Measurements from ENCODE around the gene SLC10A3. TPM values are rescaled to one million over a fixed set of nuclear protein-coding genes. Genes with fewer than 3 reads are reported as not detected.

Gene SLC10A3
- total RNA-seq, 1 experiment from 2014 or later, result 13.2 TPM

- H3K27ac ChIP-seq, result no peak overlapping the region
- H3K36me3 ChIP-seq, result no peaks in the 10 kb centered on the region
- H3K4me3 ChIP-seq, result no peak overlapping the region
- H3K4me1 ChIP-seq, result peaks cover 15% of the 10 kb centered on the region
- no peak for DNase-seq
- no peaks in the 10 kb centered on the region for H3K9me3 ChIP-seq (replicated peaks)
- H3K27me3 ChIP-seq, result no peaks in the 10 kb centered on the region
Observed at GRCh38 chrX:154495472-154495922, 5.1 kb upstream of the SLC10A3 start.

GRCh38 chrX:154494715-154495114 is 4.3 kb upstream of the SLC10A3 start:
- no peaks in the 10 kb centered on the region for H3K36me3 ChIP-seq
- DNase-seq, result no peak
- H3K27ac ChIP-seq, result no peak overlapping the region
- no peaks in the 10 kb centered on the region for H3K27me3 ChIP-seq
- no peak overlapping the region for H3K4me3 ChIP-seq
- H3K9me3 ChIP-seq (replicated peaks), result no peaks in the 10 kb centered on the region
- H3K4me1 ChIP-seq, result peaks cover 14% of the 10 kb centered on the region

GRCh38 chrX:154490021-154490413 is 412 bp downstream of the SLC10A3 start:
- H3K4me1 ChIP-seq, result peaks cover 6% of the 10 kb centered on the region; the same call in 1 of the 2 replicates
- no peaks in the 10 kb centered on the region for H3K9me3 ChIP-seq (replicated peaks)
- H3K36me3 ChIP-seq, result no peaks in the 10 kb centered on the region
- H3K4me3 ChIP-seq, result peak overlapping the region; percentile 68
- peak; percentile 62 to 64 for DNase-seq
- H3K27me3 ChIP-seq, result no peaks in the 10 kb centered on the region
- peak overlapping the region; percentile 36; the same call in 1 of the 2 replicates for H3K27ac ChIP-seq

DNA sequence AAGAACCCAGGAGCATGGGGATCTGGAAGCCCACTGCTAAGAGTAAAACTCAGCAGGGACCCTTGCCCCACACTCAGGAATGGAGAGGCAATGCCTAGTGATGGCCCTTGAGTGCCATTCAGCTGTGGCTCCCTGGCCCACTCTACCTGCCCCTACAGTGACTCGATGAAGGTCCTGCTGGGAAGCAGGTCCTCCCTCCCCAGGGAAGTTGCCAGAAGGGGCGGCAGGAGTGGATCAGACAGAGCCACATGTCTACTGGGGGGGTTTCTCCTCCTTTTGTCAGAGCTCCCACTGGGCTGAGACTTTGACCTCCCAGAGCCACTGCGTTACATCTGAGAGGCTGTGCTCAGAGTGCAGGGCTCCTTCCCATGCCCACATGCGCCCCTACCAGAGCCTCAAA is 1.2 kb downstream of the SLC10A3 start:
- Histone ChIP-seq H3K4me1 (peaks cover 6% of the 10 kb centered on the region; the same call in 1 of the 2 replicates), H3K27ac (no peak overlapping the region), H3K4me3 (no peak overlapping the region), H3K27me3 (no peaks in the 10 kb centered on the region), H3K36me3 (no peaks in the 10 kb centered on the region), H3K9me3 (replicated peaks) (no peaks in the 10 kb centered on the region)
- DNase-seq, result no peak

DNA sequence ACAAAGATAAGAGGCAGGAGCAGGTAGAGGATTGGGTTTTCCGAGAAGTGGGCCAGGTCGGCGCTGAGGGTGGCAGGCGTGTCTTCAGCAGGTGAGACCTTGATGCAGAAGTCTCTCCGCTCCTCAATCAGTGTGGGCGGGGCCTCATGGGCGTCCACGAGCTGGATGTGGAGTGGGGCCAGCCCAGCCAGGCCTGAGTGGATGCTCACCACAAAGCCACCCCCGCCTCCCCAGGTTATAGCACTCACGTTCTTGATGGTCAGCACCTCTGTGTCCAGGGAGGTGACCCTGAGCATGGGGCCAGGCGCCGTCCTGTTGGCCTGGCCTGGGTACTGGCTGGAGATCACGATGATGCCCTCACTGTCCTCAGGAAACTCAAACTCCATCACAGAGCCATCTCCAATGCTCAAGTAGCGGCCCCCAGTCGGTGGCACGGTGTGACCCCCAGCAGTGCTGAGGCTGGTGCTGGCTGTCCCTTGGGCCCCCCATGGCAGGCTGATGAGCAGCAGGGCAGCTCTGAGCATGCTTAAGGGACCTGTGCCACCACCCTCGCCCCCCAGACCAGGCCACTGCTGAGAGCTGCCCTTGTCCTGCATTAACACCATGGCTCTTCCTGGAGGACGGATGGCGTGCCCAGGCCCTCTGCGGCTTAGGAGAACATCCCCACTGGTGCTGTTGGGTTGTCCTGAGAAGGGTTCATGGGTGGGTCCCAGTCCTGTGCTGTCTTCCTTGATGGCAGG is 1.9 kb downstream of the SLC10A3 start:
- no peaks in the 10 kb centered on the region for H3K36me3 ChIP-seq
- H3K27ac ChIP-seq, result no peak overlapping the region
- DNase-seq, result no peak
- no peaks in the 10 kb centered on the region for H3K27me3 ChIP-seq
- no peaks in the 10 kb centered on the region for H3K9me3 ChIP-seq (replicated peaks)
- H3K4me3 ChIP-seq, result no peak overlapping the region
- H3K4me1 ChIP-seq, result peaks cover 6% of the 10 kb centered on the region; the same call in 1 of the 2 replicates

GRCh38 chrX:154487518-154488290 is 2.7 kb downstream of the SLC10A3 start:
- H3K4me1 ChIP-seq, result no peaks in the 10 kb centered on the region
- no peak for DNase-seq
- H3K36me3 ChIP-seq, result no peaks in the 10 kb centered on the region
- H3K27me3 ChIP-seq, result no peaks in the 10 kb centered on the region
- H3K4me3 ChIP-seq, result no peak overlapping the region
- H3K9me3 ChIP-seq (replicated peaks), result no peaks in the 10 kb centered on the region
- no peak overlapping the region for H3K27ac ChIP-seq

GRCh38 chrX:154486396-154487207 is 3.8 kb downstream of the SLC10A3 start, which contains the start of gene UBL4A:
Gene UBL4A (minus strand): TSS chrX:154486615. CDS start chrX:154486584, 31 bp downstream.
- peak; percentile 61 to 65 for DNase-seq
- no peaks in the 10 kb centered on the region for H3K9me3 ChIP-seq (replicated peaks)
- no peaks in the 10 kb centered on the region for H3K36me3 ChIP-seq
- peak within 1 kb of the TSS; percentile 72 for H3K4me3 ChIP-seq
- peak within 1 kb of the TSS; percentile 47; the same call in 1 of the 2 replicates for H3K27ac ChIP-seq
- no peaks in the 10 kb centered on the region for H3K27me3 ChIP-seq
- H3K4me1 ChIP-seq, result no peaks in the 10 kb centered on the region

DNA sequence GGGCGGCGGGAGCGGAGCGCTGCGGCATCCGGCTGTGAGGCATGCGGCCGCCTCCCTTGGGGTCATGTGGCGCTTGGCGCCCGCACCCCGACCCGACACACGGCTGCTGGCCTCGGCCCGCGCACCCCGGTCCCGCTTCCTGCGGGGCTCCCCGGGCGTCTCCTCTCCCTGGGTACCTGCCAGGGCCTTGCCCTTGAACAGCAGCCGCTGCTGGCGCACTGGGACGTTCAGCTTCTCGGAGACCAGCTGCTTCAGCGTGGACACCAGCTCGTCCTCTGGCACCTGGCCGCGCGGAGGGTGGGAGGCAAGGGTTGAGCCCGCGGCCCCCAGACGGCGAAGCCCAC is 4.4 kb downstream of the SLC10A3 start:
- no peaks in the 10 kb centered on the region for H3K36me3 ChIP-seq
- no peaks in the 10 kb centered on the region for H3K9me3 ChIP-seq (replicated peaks)
- peak; percentile 24 to 26 for DNase-seq
- peak overlapping the region; percentile 72 for H3K4me3 ChIP-seq
- H3K27me3 ChIP-seq, result no peaks in the 10 kb centered on the region
- H3K27ac ChIP-seq, result no peak overlapping the region; the same call in 1 of the 2 replicates
- no peaks in the 10 kb centered on the region for H3K4me1 ChIP-seq

GRCh38 chrX:154485150-154486051 is 5.0 kb downstream of the SLC10A3 start:
- Histone ChIP-seq H3K27me3 (no peaks in the 10 kb centered on the region), H3K36me3 (no peaks in the 10 kb centered on the region), H3K27ac (no peak overlapping the region), H3K4me1 (no peaks in the 10 kb centered on the region), H3K9me3 (replicated peaks) (no peaks in the 10 kb centered on the region), H3K4me3 (peak overlapping the region; percentile 72)
- no peak for DNase-seq

DNA sequence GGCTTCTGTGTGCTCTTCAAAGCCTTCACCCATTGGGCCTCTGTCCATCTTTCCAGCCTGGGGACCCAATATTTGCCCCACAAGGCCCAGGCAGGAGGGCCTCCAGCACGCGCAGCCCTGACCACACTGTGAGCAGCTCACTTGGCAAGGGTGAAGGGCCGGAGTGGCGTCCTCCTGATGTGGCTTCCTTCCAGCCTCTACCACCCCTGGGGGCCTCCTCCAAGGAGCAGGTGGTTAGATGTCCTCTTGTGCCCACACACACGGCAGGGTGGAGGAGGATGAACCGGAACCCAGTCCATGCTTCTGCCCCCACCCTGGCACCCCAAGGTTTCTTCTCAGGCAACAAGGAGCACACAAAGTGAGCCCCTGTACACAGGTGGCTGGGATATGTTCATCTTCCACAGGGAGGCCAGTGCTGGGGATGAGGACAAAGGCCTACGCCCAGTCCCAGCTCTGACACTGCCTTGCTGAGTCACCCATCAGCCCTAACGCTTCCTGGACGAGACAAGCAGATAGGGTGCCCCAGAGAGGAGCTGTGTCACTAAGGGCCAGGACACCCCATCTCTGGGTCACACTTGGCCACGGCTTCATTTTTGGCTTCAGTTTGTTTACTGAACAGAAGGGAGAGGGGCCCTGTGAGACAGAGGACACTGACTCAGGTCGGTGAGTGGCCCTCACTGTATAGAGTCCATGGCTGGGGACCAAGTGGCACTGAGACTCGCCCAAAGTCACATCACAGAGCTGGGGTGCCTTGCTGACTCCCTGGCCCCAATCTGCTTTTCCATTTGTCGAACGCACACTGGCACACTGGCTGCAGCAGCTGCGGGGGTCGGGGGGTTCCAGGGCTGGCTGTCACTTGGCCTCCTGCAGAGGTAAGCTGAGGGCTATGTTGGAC is 5.9 kb downstream of the SLC10A3 start:
- Histone ChIP-seq H3K4me1 (no peaks in the 10 kb centered on the region), H3K36me3 (no peaks in the 10 kb centered on the region), H3K27ac (no peak overlapping the region), H3K27me3 (no peaks in the 10 kb centered on the region), H3K9me3 (replicated peaks) (no peaks in the 10 kb centered on the region), H3K4me3 (no peak overlapping the region)
- no peak for DNase-seq

DNA sequence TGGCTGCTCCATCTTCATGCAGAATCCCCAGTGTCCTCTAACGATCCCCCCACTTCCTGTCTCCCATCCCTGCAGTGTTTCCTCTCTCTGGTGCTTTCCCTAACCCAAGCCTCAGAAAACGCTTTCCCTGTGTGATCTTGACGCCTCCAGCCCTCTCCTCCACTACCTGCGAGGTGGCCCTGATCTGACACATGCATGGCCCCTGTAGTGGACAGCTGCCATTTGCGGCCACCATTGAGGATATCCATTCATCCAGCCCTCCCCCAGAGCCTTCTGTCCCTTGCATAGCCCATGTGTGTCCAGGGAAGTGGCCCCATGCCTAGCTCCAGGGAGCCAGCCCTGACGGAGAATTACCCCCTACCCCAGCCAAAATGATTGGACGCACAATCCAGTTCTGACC is 7.1 kb downstream of the SLC10A3 start:
- no peaks in the 10 kb centered on the region for H3K9me3 ChIP-seq (replicated peaks)
- no peaks in the 10 kb centered on the region for H3K36me3 ChIP-seq
- no peak overlapping the region for H3K27ac ChIP-seq
- H3K4me3 ChIP-seq, result no peak overlapping the region
- no peaks in the 10 kb centered on the region for H3K27me3 ChIP-seq
- no peaks in the 10 kb centered on the region for H3K4me1 ChIP-seq
- DNase-seq, result no peak

DNA sequence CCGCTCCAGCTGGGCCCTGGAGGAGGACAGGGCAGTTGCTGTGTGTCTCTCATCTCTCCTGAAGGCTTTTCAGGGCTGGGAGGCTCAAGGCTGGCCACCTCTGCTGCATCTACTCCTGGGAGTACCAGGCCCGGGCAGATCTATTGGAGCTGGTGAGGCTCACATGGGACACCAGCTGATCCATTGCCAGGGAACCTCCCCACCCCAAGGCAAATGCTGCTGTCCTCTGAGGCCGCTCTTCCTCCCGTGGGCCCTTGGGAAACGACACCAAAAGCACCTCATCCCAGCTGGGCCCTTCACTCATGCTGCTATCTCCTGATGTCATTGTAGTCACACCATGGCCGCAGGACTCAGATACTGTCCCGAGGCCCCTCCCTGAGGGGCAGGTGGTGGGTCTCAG is 7.6 kb downstream of the SLC10A3 start:
- DNase-seq, result peak; percentile 47 to 65
- no peaks in the 10 kb centered on the region for H3K4me1 ChIP-seq
- no peaks in the 10 kb centered on the region for H3K27me3 ChIP-seq

GRCh38 chrX:154481911-154482601 is 8.4 kb downstream of the SLC10A3 start:
- DNase-seq, result no peak
- H3K9me3 ChIP-seq (replicated peaks), result no peaks in the 10 kb centered on the region

More for the DNA sequence above, 7.6 kb downstream of the SLC10A3 start:
- no peaks in the 10 kb centered on the region for H3K9me3 ChIP-seq (replicated peaks)
- H3K27ac ChIP-seq, result no peak overlapping the region
- no peak overlapping the region for H3K4me3 ChIP-seq
- no peaks in the 10 kb centered on the region for H3K36me3 ChIP-seq

More at GRCh38 chrX:154481911-154482601, 8.4 kb downstream of the SLC10A3 start:
- no peaks in the 10 kb centered on the region for H3K36me3 ChIP-seq
- no peaks in the 10 kb centered on the region for H3K4me1 ChIP-seq
- no peaks in the 10 kb centered on the region for H3K27me3 ChIP-seq
- no peak overlapping the region for H3K4me3 ChIP-seq
- H3K27ac ChIP-seq, result no peak overlapping the region
